ENCODE results near the gene DNASE1L2. TPM values are rescaled to one million over a fixed set of nuclear protein-coding genes. Genes with fewer than 3 reads are reported as not detected.

The DNASE1L2 gene
- total and polyA plus RNA-seq, 2 donors (not counting 3 experiments of a cell fraction or from before 2014, with no cell fraction given): 0.57 to 1.2 TPM

DNA sequence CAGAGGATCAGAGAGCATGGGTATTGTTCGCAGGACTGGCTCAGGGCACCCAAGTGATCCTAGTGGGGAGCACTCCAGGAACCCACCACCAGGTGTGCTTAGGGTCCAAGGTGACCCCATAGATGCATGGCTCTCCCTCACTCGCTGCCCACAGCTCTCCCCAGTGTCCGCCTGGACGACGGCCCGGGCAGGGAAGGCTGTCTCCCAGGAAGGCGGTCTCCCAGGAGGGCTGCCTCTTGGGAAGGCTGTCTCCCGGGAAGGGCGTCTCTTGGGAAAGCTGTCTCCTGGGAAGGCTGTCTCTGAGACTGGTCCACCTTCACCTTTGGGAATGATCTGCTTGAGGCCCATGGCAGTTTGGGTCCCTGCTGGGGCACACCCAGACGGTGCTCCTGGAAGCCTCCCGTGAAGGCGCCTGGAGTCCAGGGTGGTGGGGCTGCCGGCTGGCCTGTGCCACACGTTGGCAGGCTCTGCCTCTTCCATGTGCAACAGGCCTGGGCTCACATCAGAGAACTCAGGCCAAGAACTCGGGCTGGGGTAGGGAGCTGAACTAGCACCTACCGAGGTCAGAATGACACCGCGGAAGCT is 10.1 kb downstream of the DNASE1L2 start:
- POLR2A ChIA-PET: no interaction called here

More for the DNA sequence above, 10.1 kb downstream of the DNASE1L2 start:
- no peak for DNase-seq (ENCODE audit: low read depth, low spot score)
- no peaks in the 10 kb centered on the region for H4K20me1 ChIP-seq (replicated peaks; ENCODE audit: control insufficient read depth, extremely low read depth, insufficient read depth, low read length)
- H3K9me3 ChIP-seq (replicated peaks; ENCODE audit: control insufficient read depth, insufficient read depth, low read length): no peaks in the 10 kb centered on the region
- no peak overlapping the region for H3K9ac ChIP-seq (replicated peaks; ENCODE audit: extremely low read depth, insufficient read depth, low read length)
- no peaks in the 10 kb centered on the region for H3K27me3 ChIP-seq (ENCODE audit: control insufficient read depth in 2 of 2, insufficient read depth in 2 of 2, low read length in 2 of 2)
- H2AFZ ChIP-seq (ENCODE audit: low read depth, low read length): no peak overlapping the region
- H3K9me1 ChIP-seq (replicated peaks; ENCODE audit: control insufficient read depth, extremely low read depth, insufficient read depth, low read length): no peaks in the 10 kb centered on the region
- no peak for TF ChIP-seq JUN (IDR thresholded peaks at IDR 0.05; ENCODE audit: borderline replicate concordance, insufficient read depth, insufficient read length, low read depth)
- TF ChIP-seq MYC (IDR thresholded peaks at IDR 0.05; ENCODE audit: low read depth, low read length): no peak
- TF ChIP-seq EZH2 (IDR thresholded peaks at IDR 0.05; ENCODE audit: borderline replicate concordance, low read depth, low read length, severe bottlenecking): no peak
- no peak for TF ChIP-seq POLR2A (IDR thresholded peaks at IDR 0.05; ENCODE audit: low read depth, low read length)
- no peak for TF ChIP-seq FOS (IDR thresholded peaks at IDR 0.05; ENCODE audit: borderline replicate concordance, insufficient read depth, low read length)
- no peak for TF ChIP-seq GATA2 (IDR thresholded peaks at IDR 0.05; ENCODE audit: insufficient read depth, insufficient read length, low read depth, low read length)
- no peak for TF ChIP-seq POLR2AphosphoS5 (IDR thresholded peaks at IDR 0.05; ENCODE audit: insufficient read depth, low read depth, low read length)
- TF ChIP-seq, protein P1, sequence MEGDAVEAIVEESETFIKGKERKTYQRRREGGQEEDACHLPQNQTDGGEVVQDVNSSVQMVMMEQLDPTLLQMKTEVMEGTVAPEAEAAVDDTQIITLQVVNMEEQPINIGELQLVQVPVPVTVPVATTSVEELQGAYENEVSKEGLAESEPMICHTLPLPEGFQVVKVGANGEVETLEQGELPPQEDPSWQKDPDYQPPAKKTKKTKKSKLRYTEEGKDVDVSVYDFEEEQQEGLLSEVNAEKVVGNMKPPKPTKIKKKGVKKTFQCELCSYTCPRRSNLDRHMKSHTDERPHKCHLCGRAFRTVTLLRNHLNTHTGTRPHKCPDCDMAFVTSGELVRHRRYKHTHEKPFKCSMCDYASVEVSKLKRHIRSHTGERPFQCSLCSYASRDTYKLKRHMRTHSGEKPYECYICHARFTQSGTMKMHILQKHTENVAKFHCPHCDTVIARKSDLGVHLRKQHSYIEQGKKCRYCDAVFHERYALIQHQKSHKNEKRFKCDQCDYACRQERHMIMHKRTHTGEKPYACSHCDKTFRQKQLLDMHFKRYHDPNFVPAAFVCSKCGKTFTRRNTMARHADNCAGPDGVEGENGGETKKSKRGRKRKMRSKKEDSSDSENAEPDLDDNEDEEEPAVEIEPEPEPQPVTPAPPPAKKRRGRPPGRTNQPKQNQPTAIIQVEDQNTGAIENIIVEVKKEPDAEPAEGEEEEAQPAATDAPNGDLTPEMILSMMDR (IDR thresholded peaks at IDR 0.05; ENCODE audit: extremely low read depth in 1 of 2, insufficient read depth in 1 of 2, low read depth in 1 of 2, low read length in 2 of 2): no peak
- TF ChIP-seq, protein P2, sequence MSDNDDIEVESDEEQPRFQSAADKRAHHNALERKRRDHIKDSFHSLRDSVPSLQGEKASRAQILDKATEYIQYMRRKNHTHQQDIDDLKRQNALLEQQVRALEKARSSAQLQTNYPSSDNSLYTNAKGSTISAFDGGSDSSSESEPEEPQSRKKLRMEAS (IDR thresholded peaks at IDR 0.05; ENCODE audit: insufficient read depth, insufficient read length): no peak
- no peak overlapping the region for H3K4me3 ChIP-seq (replicated peaks in 1 of 3; ENCODE audit: insufficient read depth in 1 of 3, low read depth in 1 of 3, low read length in 3 of 3)
- CTCF ChIA-PET: interaction anchor here (0.6 kb wide), 1 partner anchor 224 kb away, joined by 4 read pairs; no protein-coding TSS in a partner anchor
- H3K4me1 ChIP-seq (ENCODE audit: control insufficient read depth, extremely low read depth, insufficient read depth, low read length): peaks cover 6% of the 10 kb centered on the region
- dilution Hi-C loops (cut with MboI; ENCODE audit: extremely low pct_ligation_motif_present, low sequenced_read_pairs): no loop called here
- no peak overlapping the region for H3K27ac ChIP-seq (ENCODE audit: insufficient read depth, low read depth, low read length)
- no peak overlapping the region for H3K4me2 ChIP-seq (ENCODE audit: insufficient read depth, low read length)
- no peak for FAIRE-seq
- peaks cover 12 to 33% of the 10 kb centered on the region in 2 experiments for H3K36me3 ChIP-seq (ENCODE audit: control insufficient read depth in 2 of 2, extremely low read depth in 1 of 2, insufficient read depth in 2 of 2, low read length in 2 of 2)
- no TSS peak for BruUV-seq (replicated peaks)
- intact Hi-C loops (cut with micrococcal nuclease): no loop called here
- peaks cover 7% of the 10 kb centered on the region for H3K79me2 ChIP-seq (ENCODE audit: control insufficient read depth, insufficient read depth, low read length)
